HG03521 (cell line): ENCODE results near the gene CYRIA.

Experiments used
- ATAC-seq: cut with Tn5 transposase; IDR thresholded peaks from one replicate; pipeline ENCODE4 v1.9.1; 2021; ENCODE audit warnings: mild to moderate bottlenecking, moderate library complexity; ENCODE audit not compliant: unreplicated experiment

Gene CYRIA

DNA sequence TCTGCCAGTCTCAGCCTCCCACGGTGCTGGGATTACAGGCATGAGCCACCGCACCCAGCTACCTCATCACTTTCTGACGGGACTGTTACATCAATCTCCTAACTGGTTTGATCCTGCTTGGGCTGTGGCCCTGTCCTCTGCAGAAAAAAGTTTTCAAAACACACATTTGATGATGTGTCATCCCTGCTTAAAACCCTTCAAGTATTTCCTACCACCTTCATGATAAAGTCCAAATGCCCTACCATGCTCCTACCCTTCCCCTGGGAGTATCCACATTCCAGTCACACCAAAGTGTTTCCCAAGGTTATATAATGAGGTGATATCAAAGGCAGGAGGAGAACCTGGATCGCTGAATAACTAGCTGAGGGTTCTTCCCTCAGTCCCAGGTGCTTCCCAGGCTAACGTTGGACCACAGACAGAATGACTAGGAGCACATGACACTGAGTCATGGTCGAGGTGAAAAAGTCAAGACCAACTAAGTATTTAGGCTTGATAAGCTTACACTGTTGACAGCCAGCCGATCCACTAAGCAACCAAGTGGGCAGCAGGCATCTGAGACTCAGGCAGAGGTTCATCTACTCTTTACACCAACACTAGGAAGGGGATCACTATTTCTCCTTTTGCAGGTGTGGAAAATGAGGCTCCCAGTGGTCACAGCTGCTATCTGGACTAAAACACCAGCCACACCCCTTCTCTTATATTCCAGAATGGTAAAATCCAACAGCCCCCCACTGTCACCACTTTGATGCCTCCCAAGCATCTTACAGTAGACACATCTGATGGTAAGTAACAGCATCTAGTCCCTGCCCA lies 31.8 kb downstream of the CYRIA start:
- ATAC-seq, result no peak

DNA sequence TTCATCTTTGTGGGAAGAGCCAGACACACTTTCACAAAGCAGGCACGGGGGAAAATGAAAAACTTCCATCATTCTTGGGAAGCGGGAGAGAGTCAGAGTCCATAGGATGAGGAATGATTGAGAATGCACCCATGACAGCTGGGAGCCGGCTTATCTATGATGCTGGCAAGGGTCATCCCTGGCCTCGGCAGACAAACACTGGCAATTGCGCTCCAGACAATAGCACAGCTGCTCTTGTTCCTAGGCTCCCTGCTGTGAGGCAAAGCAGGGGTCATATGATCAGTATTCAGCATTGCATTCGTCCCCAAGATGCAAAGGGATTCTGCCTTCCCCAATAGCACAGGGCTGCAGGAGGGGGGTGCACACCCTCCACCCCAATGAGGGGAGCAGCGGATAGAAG lies 33.0 kb downstream of the CYRIA start:
- no peak for ATAC-seq

DNA sequence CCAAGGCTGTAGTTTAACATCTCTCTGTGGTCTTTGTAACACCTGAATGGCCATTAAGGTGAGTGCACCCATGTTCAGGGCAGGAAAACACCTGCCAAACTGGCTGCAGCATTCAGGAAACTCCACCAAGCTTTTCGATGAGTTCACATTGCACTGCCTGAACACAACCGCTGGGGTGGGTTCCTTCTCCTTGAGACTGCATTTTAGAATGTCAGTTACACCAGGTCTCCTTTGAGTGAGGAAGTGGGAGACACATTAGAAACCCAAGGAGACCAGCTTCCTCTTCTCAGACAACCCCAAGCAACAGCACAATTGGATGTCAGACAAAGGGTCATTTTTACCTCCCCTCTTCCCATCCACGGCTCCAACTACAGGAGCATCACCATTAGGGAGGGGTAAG lies 35.2 kb downstream of the CYRIA start:
- no peak for ATAC-seq

DNA sequence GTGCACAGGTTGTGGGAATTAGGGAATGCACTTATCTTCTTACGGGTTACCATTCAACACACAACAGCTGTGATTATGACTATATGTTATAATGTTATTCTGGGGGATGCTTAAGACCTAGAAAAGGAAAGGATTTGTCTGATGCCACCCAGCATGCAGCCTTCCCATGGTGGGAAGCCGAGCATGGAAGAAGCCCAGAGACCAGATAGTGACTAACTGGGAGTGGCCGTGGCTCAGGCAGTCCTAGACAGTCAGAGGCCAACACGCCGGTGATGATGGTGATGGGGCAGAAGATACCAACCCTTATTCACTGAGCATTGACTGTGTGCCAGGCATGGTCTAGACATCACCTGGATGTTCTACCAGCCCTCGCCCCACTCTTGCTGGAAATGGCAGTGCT lies 35.9 kb downstream of the CYRIA start:
- no peak for ATAC-seq

DNA sequence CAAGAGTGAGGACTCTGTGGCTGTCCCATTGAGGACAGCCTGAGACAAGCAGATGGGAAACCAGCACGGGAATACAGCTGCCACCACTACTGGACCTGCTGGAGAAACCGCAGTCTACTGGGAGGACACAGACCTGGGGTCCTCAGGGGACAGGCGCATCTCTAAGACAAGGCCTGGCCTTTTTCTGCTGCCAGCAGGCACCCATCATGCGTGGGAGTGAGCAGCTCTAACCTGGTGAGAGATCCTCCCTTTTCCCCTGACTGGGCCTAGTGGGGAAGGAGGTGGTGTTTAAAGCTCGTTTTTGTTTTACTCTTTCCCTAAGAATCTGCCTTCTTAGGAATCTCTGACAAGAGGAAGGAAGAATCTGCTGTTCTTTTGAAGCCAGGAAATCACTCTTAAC lies 36.6 kb downstream of the CYRIA start:
- ATAC-seq, result no peak

DNA sequence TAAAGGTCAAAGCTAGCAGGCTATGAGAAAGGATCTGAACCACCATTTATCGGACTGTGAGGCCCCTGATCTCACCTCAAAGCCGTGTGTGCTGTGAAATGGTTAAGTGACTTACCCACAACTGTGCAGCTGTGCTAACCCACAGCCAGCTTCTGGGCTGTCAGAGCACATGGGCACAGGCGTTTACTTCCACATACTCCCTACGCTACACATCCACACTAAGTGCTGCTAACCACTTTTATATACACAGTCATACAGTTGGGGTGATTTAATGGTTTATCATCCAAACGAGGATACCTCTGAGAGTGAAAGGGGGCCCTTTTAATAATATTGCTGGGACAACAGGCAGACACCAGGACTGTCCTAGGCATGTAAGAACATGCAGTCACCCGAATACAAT lies 37.3 kb downstream of the CYRIA start:
- ATAC-seq, result no peak

DNA sequence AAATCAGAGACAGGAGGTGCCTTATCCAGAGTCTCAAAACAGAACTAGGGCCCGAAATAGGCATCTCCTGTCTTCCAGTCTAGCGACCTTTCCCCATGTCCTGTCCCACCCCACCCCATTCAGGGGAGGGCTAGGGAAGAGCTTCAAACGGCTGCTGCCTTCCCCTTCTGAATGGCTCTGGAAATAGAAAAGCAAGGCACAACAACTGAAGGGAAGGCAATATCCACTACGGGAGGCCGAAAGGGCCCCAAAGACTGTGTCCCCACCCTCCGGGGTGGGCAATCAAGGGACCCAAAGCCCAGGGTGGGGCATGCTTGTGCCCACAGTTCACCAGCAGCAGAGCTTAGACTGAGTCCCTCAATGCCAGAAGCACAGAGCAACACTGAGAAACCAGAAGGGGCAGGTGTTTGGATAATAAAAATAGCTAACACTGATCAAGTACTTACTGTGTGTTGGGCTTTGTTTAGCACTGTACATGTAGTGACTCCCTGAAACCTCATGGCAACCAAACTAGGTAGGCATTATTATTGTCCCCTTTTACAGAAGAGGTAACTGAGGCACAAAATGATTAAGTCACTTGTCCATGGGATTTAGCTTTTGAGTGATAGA lies 38.5 kb downstream of the CYRIA start:
- ATAC-seq, result no peak

DNA sequence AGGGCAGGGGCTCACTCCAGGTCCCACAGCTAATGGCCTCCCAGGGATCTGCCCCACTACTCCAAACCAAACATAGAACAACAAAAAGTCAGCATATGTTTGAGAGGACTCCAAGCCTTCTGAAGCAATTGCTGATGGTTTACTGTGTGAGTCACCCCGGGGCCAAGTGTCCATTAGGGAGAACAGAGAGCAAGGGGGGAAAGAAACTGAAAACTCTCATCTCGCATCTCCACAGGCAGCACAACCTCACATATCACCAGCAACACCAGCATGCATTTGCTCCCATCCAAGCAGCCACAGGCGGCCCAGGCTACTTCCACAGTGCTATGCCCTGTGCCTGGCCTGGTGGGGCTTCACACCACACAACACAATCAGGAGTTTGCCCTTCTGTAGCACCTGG lies 39.1 kb downstream of the CYRIA start:
- ATAC-seq, result no peak

DNA sequence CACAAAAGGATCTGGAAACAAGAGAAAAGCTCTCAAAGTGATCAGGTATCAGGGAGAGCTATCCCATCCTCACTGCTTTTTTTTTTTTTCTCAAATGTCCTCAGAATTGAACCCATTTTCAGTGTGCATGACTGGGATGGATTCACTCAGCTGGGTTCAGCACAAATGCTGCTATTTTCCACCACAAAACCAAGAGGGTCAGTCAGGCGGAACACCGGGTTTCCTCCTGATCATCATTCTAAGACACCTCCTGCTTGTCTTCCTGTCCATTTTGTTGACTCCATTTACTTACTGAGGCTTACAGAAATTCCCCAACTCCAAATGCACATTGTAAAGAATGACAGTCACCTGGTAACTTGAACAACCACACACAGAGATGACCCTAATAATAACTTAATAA lies 39.9 kb downstream of the CYRIA start:
- no peak for ATAC-seq

DNA sequence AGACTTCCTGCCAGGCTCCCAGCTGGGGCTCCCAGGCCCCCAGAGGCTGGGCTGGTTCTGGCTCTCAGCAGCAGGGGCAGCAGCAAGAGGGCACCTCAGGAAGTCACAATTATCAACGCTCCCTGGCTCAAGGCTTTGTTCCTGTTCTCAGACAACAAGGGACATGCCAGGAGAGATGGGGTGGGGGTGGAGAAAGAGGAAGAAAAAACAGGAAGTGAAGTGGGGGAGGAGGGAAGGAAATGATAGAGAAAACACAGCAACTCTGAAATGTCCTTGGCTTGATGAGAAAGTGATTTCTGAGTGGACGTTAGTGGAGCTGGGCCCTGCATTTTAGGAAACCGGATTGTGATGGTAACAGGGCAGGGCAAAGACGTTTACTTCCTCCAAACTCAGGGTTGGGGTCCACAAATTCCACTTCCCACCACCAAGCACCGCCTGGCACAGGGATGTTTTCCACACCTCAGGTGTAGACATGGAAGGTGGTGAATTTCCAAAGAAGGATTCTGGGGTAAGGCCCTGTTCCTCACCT lies 40.4 kb downstream of the CYRIA start:
- ATAC-seq, result no peak

DNA sequence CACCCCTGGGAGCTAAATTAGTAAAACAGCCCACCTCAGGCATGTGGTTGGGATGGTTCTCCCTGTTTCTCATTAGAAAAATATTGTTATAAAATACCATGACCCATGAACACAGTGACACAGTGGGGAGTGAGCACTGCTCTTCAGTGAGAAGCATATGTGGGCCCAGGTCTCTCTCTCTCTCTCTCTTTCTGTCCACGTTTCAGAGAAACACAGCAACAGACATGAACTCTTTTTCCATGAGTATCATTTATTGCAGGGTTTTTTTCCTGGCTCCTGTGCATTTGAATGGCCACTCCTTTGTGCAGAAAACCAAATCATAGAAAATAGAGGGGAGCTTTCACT lies 41.2 kb downstream of the CYRIA start:
- ATAC-seq, result no peak

DNA sequence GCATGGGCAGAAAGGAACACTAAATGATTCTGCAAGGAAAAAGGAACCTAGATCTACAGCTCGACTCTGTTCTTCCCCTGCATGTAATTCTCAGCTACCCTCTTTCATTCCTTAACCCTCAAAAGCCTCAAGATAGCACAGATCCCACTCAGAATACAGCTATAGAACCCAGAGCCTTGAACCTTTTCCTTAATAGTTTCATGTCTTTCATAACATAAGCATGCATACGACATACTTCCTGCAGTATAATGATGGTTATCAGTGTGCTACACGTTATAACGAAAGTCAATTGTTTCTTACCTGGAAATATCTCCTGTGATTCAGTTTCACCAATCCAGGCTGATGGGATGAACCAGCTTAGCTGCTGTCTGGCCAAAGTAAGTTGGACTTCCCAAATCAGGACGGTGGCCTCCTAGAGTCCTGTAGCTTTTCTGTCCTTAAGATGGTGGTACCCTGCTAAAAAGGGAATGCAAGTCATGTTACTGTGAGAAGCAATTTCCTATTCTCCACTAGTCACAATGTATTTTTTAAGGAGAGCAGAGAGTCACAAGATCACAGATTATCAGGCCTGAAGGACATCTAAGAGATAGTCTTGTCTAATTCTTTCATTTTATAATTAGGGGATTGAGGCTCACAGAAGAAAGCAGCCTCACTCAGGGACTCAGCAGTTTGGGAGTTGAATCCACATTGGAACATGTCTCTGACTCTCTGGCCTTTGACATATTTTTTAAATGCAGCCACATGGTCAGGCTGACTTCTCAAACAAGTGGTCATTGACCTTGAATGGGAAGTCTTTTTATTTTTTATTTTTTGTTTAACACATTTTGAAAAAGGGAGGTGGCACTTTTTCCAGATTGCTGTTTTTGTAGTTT lies 41.8 kb downstream of the CYRIA start:
- ATAC-seq, result no peak

DNA sequence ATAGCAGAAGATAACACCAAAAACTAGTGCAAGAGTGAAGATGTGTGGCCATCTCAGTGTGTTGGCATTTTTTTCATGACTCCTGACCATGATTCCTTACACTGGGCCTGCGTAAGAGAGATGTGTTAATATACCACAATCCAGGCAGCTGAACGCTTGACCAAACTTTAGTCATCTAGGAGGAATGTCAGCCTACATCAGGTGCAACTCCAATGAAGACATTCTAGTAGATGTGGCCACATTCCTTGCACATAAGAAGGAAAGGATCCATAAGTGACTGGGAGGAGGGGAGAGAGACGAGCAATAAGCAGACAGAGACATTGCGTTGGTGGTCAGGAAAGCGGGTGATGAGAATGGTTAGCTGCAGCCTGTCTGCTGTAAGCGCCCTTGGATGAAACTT lies 42.6 kb downstream of the CYRIA start:
- ATAC-seq, result no peak

DNA sequence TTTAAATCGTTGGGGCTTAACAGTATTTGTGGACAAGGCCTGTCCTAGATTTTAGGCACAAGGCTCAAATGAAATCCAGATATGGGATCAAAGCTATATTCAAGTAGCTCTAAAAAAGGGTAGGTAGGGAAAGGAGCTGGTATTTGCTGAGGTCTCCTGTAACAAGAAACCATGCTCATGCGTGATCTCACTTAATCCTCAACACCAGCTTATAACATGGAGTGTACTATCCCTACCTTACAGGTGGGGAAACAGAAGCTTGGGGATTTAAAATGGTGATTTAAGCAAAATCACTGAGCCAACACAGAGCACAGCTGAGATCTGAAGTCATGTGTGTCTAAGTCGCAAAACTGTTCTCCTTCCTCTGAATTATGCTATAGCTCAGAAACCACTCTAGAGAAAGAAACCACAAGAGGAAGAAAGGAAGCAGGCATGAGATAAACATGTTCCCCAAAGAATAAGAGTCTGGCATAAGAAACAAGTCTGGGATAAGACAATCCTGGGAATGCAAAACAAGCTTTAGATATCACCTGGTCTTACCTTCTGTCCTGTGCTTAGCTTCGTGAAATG lies 43.1 kb downstream of the CYRIA start:
- no peak for ATAC-seq

DNA sequence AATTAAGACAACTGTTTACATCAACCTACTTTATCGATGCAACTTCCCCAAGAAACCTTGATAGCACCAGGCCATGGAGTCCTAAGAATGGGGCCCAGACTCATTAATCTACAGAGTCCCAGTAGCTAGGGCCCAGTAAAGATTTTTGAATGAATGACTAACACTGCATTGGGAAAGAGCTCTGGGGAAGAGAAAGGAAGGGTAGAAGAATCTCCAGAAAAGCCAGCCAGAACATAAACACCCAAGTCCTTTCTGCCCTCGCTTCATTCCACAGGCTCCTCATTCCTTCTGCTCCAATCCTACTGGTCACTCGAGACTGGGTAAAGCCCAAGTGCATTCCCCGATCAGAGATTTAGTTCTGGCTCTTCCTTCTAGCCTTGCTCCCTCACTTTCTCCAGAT lies 44.3 kb downstream of the CYRIA start:
- ATAC-seq, result no peak

DNA sequence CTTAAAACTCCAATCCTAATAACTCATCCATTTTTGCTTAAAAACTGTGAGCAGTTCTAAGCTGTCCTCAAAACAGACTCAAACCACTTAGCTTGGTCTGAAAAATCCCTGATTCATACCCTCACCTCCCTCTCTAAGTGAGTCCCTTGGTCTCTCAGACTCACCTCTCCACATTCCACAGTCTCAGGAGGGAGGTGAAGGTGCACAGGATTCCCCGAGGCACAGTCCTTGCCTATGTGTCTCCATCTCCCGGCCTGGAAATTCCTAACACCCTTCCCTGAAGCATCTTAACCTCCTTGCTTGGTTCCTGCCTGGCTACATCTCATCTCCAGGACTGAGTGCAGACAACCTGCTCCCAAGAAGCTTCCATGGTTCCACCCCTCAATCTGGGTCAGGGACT lies 45.0 kb downstream of the CYRIA start:
- ATAC-seq, result no peak

DNA sequence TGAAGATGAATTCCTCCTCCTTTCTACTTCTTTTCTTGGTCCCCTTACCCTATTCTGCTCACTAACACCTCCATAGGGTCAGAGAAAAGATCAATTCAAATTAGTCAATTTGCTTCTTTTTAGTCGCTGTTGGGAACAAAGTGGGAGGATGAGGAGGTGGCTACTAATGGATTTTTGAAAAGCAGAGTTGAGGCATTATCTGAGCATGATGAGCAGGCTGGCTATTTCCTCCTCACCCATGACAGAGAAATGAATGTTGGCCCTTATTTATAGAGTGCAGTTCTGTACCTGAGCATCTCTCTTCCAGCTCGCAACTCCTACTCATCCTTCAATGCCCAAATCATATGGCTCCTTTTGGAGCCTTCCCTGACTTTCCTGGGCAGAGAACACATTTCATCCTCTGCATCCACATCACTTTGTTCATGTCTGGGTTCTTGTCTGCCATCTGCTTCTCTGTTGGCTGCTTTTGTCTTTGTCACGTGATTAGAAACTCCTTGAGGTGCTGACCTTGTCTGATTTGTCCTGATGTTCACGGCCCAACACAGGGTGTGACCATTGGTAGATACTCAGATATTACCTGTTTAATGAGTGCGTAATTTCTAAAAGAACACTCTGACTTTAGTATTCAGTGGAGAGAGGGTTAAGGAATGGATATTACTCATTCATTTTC lies 45.9 kb downstream of the CYRIA start:
- ATAC-seq, result no peak

DNA sequence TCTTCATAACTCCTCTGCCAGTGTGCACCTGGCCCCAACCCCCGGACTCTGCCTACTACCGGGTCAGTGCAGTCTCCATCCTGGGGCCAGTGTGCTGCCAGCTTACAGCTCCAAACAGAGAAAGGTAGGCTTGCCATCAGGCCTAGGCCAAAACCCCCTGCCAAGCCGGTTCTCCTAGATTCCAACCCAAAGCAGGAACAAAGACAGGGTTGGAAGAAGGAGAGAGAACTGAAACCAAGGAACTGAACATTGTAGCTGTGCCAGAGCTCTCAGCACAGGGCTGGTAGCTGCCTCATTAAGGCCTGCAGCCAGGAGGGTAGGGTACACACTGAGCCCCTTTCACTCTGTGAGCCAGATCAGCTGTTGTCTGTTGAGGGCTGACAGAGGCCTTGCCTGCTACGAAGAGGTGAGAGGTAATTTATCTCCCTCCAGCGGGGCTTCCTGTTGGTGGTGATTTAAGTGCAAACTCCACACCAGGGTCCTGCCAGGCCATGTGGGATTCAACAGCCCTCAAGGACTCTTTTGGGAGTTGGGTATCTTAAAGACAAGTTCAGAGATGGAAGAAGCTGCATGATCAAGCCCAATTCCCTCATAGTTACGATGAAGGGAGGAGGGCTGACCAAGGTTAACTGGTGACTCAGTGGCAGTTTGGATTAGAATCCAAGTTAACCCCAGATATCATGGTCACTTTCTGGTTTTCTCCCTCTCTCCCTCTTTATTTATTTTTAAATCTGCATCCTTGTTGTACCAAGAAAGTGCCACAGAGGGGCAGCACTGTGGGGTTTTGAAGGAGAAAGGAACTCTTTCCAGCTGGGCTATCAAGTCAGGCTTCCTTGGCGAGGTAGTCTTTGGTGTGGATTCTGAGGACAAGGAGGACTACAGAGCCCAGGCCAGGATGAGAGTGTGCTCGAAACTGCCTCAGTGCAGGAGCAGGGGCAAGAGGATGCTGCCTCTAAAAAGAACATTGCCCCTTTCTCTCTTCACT lies 48.1 kb downstream of the CYRIA start:
- no peak for ATAC-seq
